Choroid plexus epithelial cell (primary cell): ENCODE results near the gene ST6GALNAC1.
"Not testable (repeated sequence)": the region's sequence is repeated elsewhere in the genome, so short reads cannot be mapped to it uniquely, and the experiment has no call there.

Experiments
- DNase-seq: peaks from one replicate; pipeline ENCODE4 v3.0.0-alpha.2; 2010; ENCODE audit warnings: low read depth
- H3K4me3 ChIP-seq: 2 replicates; pipeline ENCODE4 v1.5.1; 2011; ENCODE audit warnings: low read depth, mild to moderate bottlenecking, control low read depth, low read length, moderate library complexity
- CTCF ChIP-seq: conservative IDR thresholded peaks from 2 replicates; pipeline ENCODE4 v1.5.1; 2011; ENCODE audit warnings: low read depth, mild to moderate bottlenecking, control low read depth, inconsistent platforms, low read length, moderate library complexity

Gene ST6GALNAC1

GRCh38 chr17:76642032-76642561, 1.5 kb downstream of the ST6GALNAC1 start:
- no peak for DNase-seq
- TF ChIP-seq CTCF = no peak
- no peak overlapping the region for H3K4me3 ChIP-seq

GRCh38 chr17:76641501-76641900, 2.1 kb downstream of the ST6GALNAC1 start:
- H3K4me3 ChIP-seq = no peak overlapping the region
- peak; percentile 34 for DNase-seq
- TF ChIP-seq CTCF = no peak

GRCh38 chr17:76640550-76641380, 2.8 kb downstream of the ST6GALNAC1 start:
- peak; percentile 35 for DNase-seq
- H3K4me3 ChIP-seq = no peak overlapping the region
- no peak for TF ChIP-seq CTCF

- no peak for TF ChIP-seq CTCF
- DNase-seq = no peak
- no peak overlapping the region for H3K4me3 ChIP-seq
These were observed 5.3 kb downstream of the ST6GALNAC1 start for GRCh38 chr17:76638263-76638662.

- DNase-seq, H3K4me3 ChIP-seq: not testable (repeated sequence)
These were observed 6.9 kb downstream of the ST6GALNAC1 start for GRCh38 chr17:76636486-76637206.

- TF ChIP-seq CTCF = no peak
- DNase-seq = no peak
These were observed 7.7 kb downstream of the ST6GALNAC1 start for GRCh38 chr17:76635659-76636360.

GRCh38 chr17:76635039-76635438, 8.5 kb downstream of the ST6GALNAC1 start:
- TF ChIP-seq CTCF = no peak
- DNase-seq = no peak
- H3K4me3 ChIP-seq = no peak overlapping the region

More at GRCh38 chr17:76635659-76636360, 7.7 kb downstream of the ST6GALNAC1 start:
- H3K4me3 ChIP-seq = no peak overlapping the region
